M059J (cell line): ENCODE data around the gene TAS1R1. TPM values are rescaled to one million over a fixed set of nuclear protein-coding genes. Genes with fewer than 3 reads are reported as not detected.

Experiments
- DNase-seq: peaks from one replicate; pipeline ENCODE4 v3.0.0-alpha.2; 2012; ENCODE audit warnings: low read depth
- total RNA-seq: library from RNA; depleted of rRNA; stranded (reverse); fragments of >200 nt; shearing (Covaris generic); gene quantifications from 2 replicates; pipeline ENCODE4 v1.2.3, GENCODE V29; 2014; rRNA removed

The TAS1R1 gene
- total RNA-seq, result 0.27 TPM in 1 of 2 replicates, not detected in the other

GRCh38 chr1:6554907-6555778 lies at the start of gene TAS1R1:
Gene TAS1R1, plus strand, starts transcription at chr1:6555307. Its CDS starts 67 bp downstream, at chr1:6555374.
- peak; percentile 29 for DNase-seq

GRCh38 chr1:6505367-6506209 lies 49.5 kb upstream of the TAS1R1 start:
- DNase-seq, result no peak

- no peak for DNase-seq
These were observed 48.7 kb upstream of the TAS1R1 start for GRCh38 chr1:6506210-6507036.

GRCh38 chr1:6507037-6507428 lies 48.1 kb upstream of the TAS1R1 start:
- no peak for DNase-seq

- no peak for DNase-seq
These were observed 47.6 kb upstream of the TAS1R1 start for GRCh38 chr1:6507461-6507911.

GRCh38 chr1:6508154-6508815 lies 46.8 kb upstream of the TAS1R1 start:
- DNase-seq, result no peak

DNA sequence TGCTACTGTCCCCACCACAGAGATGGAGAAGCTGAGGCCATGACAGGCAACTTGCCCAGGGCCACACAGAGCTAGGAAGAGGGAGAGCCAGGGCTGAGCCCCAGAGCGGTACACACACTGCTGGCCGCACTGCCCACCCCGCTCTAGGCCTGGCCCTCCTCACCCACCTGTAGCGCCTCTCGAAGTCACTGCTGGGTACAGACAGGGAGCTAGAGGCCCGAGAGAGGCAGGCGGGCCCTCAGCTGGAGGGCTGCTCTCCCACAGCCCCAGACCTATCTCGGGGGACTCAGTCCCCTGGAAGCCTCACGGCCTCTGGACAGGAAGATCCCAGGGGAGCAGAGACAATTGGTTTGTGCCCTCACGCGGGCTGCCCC lies 46.3 kb upstream of the TAS1R1 start:
- DNase-seq, result no peak

- DNase-seq, result no peak
These were observed 45.7 kb upstream of the TAS1R1 start for GRCh38 chr1:6509220-6509918.

DNA sequence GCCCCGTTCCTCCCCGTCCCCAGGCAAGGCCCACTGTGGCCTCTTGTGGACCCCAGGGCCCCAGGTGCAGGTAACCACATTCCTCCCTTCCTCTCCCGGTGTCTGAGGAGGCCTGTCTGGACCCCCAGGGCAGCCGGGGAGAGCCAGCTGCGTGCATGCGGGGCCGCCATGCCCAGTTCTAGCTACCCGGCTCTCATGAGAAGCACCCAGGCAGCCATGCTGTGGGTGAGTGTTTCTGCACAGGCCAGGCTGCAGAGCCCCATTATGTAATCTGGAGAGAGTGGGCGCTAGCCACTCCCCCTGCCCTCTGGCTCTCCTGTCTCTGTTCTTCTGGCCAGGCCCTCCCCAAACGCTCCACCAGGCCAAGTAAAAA lies 45.2 kb upstream of the TAS1R1 start:
- DNase-seq, result no peak

GRCh38 chr1:6510493-6510892 lies 44.6 kb upstream of the TAS1R1 start:
- DNase-seq, result no peak

DNA sequence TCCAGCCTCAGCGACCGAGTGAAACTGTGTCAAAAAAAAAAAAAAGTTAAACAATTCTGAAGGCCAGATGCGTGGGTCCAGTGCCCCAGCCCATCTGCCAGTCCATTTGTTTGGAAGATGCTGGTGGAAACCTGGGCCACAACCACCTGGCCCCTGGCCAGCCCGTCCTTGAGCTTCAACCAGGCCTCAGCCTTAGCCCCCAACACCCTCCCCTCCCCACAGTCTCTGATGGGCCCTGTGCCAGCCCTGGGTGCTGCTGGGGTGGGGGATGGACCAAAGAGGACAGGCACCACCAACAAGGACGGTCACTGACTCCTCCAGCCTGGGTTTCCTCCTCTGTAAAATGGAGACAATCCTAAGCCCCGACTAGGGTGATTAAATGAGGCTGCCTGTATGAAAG lies 44.1 kb upstream of the TAS1R1 start:
- DNase-seq, result no peak

DNA sequence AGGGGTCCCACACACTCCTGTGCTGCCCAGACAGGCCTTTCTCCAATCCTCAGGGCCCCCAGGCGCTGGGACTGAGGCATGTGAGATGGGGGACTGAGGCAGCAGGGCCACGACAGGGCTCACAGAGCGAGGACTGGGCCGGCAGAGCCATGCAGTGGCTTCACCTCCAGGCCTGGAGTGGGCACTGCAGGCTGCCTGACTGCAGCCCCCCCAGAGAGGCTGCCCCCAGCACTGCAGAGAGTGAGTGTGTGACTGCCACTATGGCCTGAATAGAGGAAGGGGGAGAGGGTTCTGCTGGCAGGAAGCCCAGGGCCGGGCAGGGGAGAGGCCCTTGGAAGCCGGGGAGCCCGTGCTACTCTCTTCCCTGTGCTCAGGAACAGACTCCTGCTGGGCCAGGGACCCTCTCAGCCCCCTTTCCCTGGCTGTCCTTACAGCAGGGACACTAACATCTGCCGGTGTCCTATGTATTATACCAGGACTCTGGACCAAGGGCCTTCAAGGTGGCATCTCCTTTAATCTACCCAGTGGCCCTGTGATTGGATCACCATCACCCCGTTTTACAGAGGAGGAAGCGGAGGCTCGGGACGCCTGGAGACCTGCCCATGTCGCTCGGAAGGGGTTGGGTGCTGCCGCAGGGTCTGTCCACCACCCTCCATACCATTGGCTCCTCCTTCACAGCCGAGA lies 43.4 kb upstream of the TAS1R1 start:
- no peak for DNase-seq

GRCh38 chr1:6512245-6512907 lies 42.7 kb upstream of the TAS1R1 start:
- no peak for DNase-seq

DNA sequence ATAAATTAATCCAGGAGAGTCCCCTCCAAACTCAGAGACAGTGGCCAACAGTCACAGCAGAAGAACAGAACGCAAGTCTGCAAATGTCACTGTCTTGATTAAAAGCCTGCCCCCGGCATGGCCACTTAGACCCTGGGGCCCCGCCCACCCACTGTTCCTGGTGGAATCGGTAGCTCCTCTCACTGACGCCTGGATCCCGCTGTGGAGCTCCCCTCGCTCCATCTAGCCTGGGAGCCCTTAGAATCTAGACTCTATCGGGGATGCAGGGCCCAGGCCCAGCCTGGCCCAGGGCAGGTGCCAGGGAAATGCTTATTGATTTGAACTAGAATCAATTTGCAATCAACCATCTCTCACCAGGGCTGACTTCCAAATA lies 42.2 kb upstream of the TAS1R1 start:
- DNase-seq, result no peak

- DNase-seq, result peak; percentile 72
These were observed 41.7 kb upstream of the TAS1R1 start for GRCh38 chr1:6513320-6513801.

DNA sequence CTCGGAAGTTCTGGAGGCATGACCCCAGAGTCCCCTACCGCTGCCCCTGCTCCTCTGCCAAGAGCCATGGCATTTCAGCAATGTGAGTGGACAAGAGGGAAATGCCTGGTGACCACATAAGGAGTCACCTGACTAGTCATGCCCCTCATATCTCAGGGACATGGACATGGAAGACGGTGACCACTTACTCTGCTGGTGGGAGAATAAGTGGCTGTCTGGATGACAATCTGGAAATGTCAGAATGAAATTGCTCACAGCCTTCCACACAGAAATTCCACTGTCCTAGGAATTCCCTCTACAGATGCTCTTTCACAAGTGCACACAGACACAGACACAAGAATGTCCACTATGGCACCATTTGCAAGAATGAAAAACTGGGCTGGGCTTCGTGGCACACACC lies 39.3 kb upstream of the TAS1R1 start:
- DNase-seq, result peak; percentile 82

DNA sequence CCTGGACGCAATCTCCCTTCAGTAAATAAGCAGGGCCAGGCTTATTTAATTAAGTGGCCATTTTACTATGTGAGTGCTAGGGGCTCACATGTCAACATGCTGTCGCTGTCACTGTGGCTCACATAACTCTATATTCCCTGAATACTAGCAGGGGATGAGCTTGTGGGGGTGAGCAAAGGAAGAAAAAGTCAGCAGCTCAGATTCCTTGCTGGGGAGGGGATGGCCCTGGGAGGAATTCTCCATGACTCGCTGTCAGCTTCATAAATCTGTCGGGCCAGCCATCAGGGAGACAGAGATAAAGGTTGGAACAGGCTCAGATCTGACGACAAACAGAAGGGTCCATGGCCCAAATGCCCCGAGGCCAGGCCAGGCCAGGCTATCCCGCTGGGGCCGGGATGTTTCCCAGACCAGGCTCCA lies 37.7 kb upstream of the TAS1R1 start:
- peak; percentile 57 for DNase-seq

- peak; percentile 88 for DNase-seq
These were observed 35.6 kb upstream of the TAS1R1 start for GRCh38 chr1:6519491-6519934.

- peak; percentile 97 for DNase-seq
These were observed 35.0 kb upstream of the TAS1R1 start for GRCh38 chr1:6519935-6520671.
